SK-N-SH treated with all-trans-retinoic acid at 6 μM for 48 hours (cell line): ENCODE results near the gene ZNF195.
"Not testable (repeated sequence)": the region's sequence is repeated elsewhere in the genome, so short reads cannot be mapped to it uniquely, and the experiment has no call there.

Experiments
- BACH2 ChIP-seq: fragments of 250-450 bp; sonication (Bioruptor Pico); IDR thresholded peaks from 2 replicates; pipeline ENCODE4 v1.9.0; 2021; ENCODE audit warnings: mild to moderate bottlenecking, borderline replicate concordance
- CREB5 ChIP-seq: fragments of 250-450 bp; sonication (Bioruptor Pico); IDR thresholded peaks from 2 replicates; pipeline ENCODE4 v1.5.1; 2020; ENCODE audit warnings: low read depth, mild to moderate bottlenecking, moderate library complexity
- CSDC2 ChIP-seq: fragments of 250-450 bp; sonication (Bioruptor Pico); IDR thresholded peaks from 2 replicates; pipeline ENCODE4 v1.5.0; 2020; ENCODE audit warnings: mild to moderate bottlenecking, moderate library complexity
- PATZ1 ChIP-seq: fragments of 250-450 bp; sonication (Bioruptor Pico); IDR thresholded peaks from 2 replicates; pipeline ENCODE4 v1.8.0; 2020; ENCODE audit warnings: mild to moderate bottlenecking, moderate library complexity, borderline replicate concordance
- PPARA ChIP-seq: fragments of 250-450 bp; sonication (Bioruptor Pico); IDR thresholded peaks from 2 replicates; pipeline ENCODE4 v1.5.0; 2020; ENCODE audit warnings: mild to moderate bottlenecking, borderline replicate concordance
- RARB ChIP-seq: fragments of 250-450 bp; sonication (Bioruptor Pico); IDR thresholded peaks from 2 replicates; pipeline ENCODE4 v1.8.0; 2021; ENCODE audit warnings: mild to moderate bottlenecking, moderate library complexity
- SNAI2 ChIP-seq: fragments of 250-450 bp; sonication (Bioruptor Pico); IDR thresholded peaks from 2 replicates; pipeline ENCODE4 v1.5.0; 2020; ENCODE audit warnings: mild to moderate bottlenecking, moderate library complexity
- TCF4 ChIP-seq: fragments of 250-450 bp; sonication (Bioruptor Pico); IDR thresholded peaks from 2 replicates; pipeline ENCODE4 v1.8.0; 2021; ENCODE audit warnings: mild to moderate bottlenecking, moderate library complexity, borderline replicate concordance
- TSHZ2 ChIP-seq: fragments of 250-450 bp; sonication (Bioruptor Pico); IDR thresholded peaks from 2 replicates; pipeline ENCODE4 v1.5.0; 2020; ENCODE audit warnings: mild to moderate bottlenecking, moderate library complexity
- ZFP30 ChIP-seq: fragments of 450-650 bp; formaldehyde crosslinking; IDR thresholded peaks from 2 replicates; pipeline ENCODE4 v1.5.0; 2022; ENCODE audit warnings: mild to moderate bottlenecking, moderate library complexity
- ZNF70 ChIP-seq: fragments of 450-650 bp; formaldehyde crosslinking; IDR thresholded peaks from 2 replicates; pipeline ENCODE4 v1.5.0; 2020; ENCODE audit warnings: mild to moderate bottlenecking, moderate library complexity

- TF ChIP-seq RARB (CRISPR knock-in tag); BACH2 (CRISPR knock-in tag); PPARA (CRISPR knock-in tag); SNAI2 (CRISPR knock-in tag); CREB5 (CRISPR knock-in tag); PATZ1; ZFP30; TCF4 (CRISPR knock-in tag); ZNF70 (CRISPR knock-in tag); TSHZ2 (CRISPR knock-in tag); CSDC2 (CRISPR knock-in tag): not testable (repeated sequence)
Measured at GRCh38 chr11:3401052-3401451, 22.1 kb upstream of the ZNF195 start.
